ENCODE results near the gene RCN1.
"Not testable (repeated sequence)": the region's sequence is repeated elsewhere in the genome, so short reads cannot be mapped to it uniquely, and the experiment has no call there.

Gene RCN1
- long read RNA-seq, donor 1, transcript RCN1-201 (6 exons, 2,572 nt), result major isoform, 88 of 97 reads
- long read RNA-seq, donor 1, transcript RCN1-207 (5 exons, 2,416 nt), result minor isoform, 5 of 97 reads
- long read RNA-seq, donor 1, partial matches to known transcripts, result 0 of 97 reads
- long read RNA-seq, donor 1, other reads (novel, unspliced or antisense), result 0 of 97 reads
- long read RNA-seq, donor 2, transcript RCN1-201 (6 exons, 2,572 nt), result major isoform, 43 of 45 reads
- long read RNA-seq, donor 2, partial matches to known transcripts, result 0 of 45 reads
- long read RNA-seq, donor 2, other reads (novel, unspliced or antisense), result 0 of 45 reads
- long read RNA-seq, donor 3, transcript RCN1-201 (6 exons, 2,572 nt), result major isoform, 27 of 34 reads
- long read RNA-seq, donor 3, partial matches to known transcripts, result 5 of 34 reads
- long read RNA-seq, donor 3, other reads (novel, unspliced or antisense), result 0 of 34 reads
- long read RNA-seq, donor 4, transcript RCN1-201 (6 exons, 2,572 nt), result major isoform, 49 of 53 reads
- long read RNA-seq, donor 4, partial matches to known transcripts, result 0 of 53 reads
- long read RNA-seq, donor 4, other reads (novel, unspliced or antisense), result 0 of 53 reads
- long read RNA-seq, donor 5, transcript RCN1-201 (6 exons, 2,572 nt), result major isoform, 72 of 79 reads
- long read RNA-seq, donor 5, transcript RCN1-207 (5 exons, 2,416 nt), result minor isoform, 5 of 79 reads
- long read RNA-seq, donor 5, partial matches to known transcripts, result 0 of 79 reads
- long read RNA-seq, donor 5, other reads (novel, unspliced or antisense), result 0 of 79 reads
- long read RNA-seq, donor 6, transcript RCN1-201 (6 exons, 2,572 nt), result major isoform, 75 of 83 reads
- long read RNA-seq, donor 6, partial matches to known transcripts, result 7 of 83 reads
- long read RNA-seq, donor 6, other reads (novel, unspliced or antisense), result 0 of 83 reads
- long read RNA-seq, donor 7, transcript RCN1-201 (6 exons, 2,572 nt), result major isoform, 105 of 111 reads
- long read RNA-seq, donor 7, transcript RCN1-207 (5 exons, 2,416 nt), result minor isoform, 6 of 111 reads
- long read RNA-seq, donor 7, partial matches to known transcripts, result 0 of 111 reads
- long read RNA-seq, donor 7, other reads (novel, unspliced or antisense), result 0 of 111 reads
- long read RNA-seq, donor 8, transcript RCN1-201 (6 exons, 2,572 nt), result major isoform, 71 of 73 reads
- long read RNA-seq, donor 8, partial matches to known transcripts, result 0 of 73 reads
- long read RNA-seq, donor 8, other reads (novel, unspliced or antisense), result 0 of 73 reads

DNA sequence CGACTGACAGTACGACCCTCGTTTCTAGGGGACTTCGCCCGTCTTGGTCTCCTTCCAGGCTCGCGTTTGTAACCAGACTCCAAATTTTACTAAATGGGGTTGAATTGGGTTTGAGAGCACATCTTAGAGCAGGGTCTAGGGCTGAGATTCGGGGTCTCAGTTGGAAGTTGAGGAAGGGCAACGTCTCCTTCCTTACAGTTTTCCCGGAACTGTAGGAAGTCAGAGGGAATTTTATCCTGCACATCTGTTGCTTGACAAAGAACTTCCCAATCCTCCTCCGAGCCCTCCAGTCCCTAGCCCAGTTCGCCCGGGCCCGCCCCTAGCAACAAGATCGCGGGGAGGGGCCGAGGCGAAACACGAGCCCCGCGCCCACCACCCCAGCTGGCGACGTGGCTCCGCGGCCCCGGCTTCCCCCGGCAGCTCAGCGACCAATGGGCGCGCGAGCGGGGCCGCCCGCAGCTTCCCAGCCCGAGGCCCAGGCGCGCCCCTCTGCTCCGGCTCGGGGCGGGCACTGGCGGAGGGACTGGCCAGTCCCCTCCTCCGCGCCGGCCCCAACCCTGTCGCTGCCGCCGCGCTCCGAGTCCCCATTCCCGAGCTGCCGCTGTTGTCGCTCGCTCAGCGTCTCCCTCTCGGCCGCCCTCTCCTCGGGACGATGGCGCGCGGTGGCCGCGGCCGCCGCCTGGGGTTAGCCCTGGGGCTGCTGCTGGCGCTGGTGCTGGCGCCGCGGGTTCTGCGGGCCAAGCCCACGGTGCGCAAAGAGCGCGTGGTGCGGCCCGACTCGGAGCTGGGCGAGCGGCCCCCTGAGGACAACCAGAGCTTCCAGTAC, at the start of gene RCN1:
Gene RCN1 (plus strand): TSS at position 530 of the 826 bp plus-strand sequence. CDS start 123 bp downstream, at position 653.
- peak; percentile 95 for DNase-seq

DNA sequence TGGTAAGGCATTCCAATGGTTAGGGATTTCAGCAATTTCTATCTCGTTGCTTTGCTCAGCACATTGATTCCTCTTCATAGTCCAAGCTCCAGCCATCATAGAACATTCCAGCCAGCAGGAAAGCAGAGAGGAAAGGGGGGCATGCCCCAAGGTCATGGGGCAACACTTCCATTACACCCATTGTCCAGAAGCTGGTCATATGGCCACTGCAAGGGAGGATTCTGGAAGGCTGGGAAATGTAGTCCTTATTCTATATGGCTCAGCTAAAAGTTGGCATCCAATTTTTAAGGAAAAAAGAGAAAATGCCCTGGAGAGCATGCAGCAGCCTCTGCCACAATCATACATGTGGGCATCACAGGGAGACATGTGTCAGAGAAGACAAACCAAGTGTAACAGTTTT, 47.1 kb upstream of the RCN1 start:
- DNase-seq, result no peak

DNA sequence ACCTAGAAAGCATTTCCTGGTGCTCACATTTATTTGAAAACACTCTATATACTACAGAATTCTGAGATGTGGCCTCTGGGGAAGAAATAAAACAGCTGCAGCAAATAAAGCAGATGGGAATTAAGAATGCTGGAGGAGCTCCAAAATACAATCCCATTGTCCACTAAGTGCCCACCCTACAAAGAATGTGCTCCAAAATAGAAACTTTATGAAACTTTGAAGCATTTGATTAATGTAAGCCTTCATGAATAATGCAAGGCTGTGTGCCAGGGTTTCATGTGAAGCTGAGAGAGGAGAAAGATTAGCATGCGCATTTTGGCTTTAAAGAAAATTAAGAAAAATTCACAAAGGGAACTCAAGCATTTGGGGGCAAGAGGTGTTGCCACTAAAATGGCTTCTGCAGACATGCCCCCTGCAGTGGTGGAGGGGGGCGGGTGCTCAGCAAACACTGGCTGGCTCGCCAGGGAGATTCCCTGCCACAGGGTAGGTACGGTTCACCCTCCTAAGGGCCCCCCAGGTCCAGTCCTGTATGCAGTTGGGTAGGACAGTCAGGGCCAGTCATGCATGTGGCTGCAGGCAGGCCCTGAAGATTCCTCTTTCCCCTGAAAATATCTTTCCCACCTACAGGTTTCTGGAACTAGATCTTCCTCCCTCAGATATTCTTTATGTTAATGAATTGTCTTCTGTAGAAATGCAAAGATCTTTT, 46.6 kb upstream of the RCN1 start:
- no peak for DNase-seq

DNA sequence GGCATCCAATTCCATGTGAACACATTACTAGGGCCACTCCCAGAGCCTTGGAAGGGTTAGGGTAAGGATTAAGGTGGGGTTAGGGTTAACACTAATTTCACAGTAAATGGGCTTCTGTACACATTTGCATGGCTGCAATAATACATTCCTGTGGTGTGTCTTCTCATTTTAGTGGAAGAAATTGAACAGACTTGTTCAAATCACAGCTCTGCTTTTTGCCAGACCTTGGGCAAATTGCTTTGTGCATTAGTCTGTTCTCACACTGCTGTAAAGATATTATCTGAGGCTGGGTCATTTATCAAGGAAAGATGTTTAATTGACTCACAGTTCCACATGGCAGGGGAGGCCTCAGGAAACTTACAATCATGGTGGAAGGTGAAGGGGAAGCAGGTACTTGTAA, 45.4 kb upstream of the RCN1 start:
- no peak for DNase-seq

DNA sequence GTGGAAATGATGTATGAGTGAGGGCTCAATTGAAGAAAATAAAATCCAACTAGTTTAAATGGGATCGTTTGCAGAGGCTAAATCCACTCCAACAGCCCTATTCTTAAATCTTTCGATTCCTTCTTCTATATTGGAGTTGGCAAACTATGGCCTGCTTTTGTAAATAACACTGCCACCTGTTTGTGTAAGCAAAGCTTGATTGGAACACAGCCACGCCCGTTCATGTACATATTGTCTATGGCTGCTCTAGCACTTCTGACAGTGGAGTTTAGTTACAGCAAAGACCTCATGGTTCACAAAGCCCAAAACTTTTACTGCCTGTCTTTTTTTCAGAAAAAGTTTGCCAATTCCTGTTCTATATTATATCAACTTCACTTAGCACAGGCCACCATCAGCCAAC, 40.6 kb upstream of the RCN1 start:
- DNase-seq, result no peak

DNA sequence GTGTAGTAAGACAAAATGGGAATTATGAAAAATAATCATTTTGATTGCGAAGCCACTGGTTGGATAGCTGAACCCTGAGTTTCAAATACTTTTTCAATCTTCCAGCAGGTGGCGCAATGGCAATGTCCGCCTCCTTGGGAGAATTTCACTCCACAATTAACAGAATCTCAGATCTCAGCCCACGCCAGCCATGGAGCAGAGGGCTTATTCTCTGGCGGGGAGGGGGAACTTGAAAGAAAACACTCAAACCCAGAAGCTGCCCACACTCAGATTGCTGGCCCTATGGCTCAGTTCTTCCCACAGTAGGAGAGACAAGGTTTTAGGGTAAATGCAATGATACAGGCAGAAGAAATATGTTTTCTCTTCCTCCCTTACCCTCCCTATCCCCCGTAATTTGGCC, 38.7 kb upstream of the RCN1 start:
- peak; percentile 37 for DNase-seq

DNA sequence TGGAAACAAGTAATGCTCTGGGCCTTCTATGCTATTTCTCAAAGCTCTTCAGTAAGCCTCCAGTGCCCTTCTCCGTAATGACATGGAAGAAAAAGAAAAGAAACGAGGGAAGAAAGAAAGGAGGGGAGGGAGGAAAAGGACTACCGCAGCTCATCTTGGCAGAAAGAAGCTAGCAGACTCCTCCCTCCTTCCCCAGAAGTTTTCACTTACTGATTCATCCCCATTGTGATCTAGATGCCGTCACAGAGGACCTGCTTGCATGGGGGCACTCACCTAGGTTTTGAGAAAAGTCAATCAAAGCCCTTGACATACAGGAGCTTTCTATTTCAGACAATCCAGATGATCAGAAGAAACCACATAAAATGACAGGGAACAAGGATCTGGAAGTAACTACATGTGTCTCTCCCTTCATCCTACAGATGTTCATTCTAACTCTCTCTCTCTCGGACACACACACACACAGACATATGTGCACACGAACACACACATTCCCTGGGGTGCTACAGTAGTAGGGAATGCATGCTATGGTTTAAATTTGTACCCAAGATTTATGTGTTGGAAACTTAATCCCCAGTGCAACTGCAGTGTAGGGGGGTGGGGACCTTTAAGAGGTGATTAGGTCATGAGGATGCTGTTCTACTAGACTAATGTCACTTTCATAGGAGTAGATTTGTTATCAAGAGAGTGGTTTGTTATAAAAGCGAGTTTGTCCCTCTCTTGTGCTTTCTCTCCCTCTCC, 37.6 kb upstream of the RCN1 start:
- no peak for DNase-seq

DNA sequence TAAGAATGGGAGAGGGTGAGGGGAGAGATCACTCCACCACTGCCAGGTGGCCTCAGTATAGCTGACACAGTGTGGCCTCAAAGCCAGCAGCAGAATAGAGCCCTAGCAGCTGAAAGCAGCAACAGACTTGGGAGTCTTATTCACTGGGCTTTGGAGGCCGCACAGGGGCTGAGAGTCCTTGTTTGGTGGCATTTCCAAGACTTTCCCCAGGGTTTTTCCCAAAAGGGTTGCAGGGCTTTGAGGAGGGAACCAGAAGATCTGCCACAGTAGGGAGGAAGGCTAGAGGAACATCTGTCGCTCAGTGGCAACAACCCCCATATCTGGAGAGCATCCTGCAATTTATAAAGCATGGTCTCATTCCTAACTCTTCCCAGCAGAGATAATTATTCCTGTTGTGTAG, 35.0 kb upstream of the RCN1 start:
- no peak for DNase-seq

DNA sequence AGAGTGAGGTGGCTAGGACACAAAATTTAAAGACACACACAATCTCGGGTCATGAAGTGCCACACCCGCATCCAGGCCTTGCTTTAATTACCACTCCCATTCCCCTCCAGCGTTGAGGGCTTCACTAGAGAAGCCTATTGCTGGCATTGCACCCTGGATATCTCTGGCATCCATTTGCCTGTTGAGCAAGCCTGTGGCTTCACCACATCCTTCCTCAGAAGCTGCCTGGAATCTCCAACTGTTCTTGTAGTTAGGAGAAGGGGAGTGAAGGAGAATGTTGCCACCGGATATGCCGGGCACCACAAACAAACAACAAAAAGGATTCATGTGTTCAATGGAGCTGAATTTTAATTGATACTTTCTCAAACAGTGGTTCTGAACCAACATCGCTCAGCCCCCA, 34.4 kb upstream of the RCN1 start:
- DNase-seq, result no peak

DNA sequence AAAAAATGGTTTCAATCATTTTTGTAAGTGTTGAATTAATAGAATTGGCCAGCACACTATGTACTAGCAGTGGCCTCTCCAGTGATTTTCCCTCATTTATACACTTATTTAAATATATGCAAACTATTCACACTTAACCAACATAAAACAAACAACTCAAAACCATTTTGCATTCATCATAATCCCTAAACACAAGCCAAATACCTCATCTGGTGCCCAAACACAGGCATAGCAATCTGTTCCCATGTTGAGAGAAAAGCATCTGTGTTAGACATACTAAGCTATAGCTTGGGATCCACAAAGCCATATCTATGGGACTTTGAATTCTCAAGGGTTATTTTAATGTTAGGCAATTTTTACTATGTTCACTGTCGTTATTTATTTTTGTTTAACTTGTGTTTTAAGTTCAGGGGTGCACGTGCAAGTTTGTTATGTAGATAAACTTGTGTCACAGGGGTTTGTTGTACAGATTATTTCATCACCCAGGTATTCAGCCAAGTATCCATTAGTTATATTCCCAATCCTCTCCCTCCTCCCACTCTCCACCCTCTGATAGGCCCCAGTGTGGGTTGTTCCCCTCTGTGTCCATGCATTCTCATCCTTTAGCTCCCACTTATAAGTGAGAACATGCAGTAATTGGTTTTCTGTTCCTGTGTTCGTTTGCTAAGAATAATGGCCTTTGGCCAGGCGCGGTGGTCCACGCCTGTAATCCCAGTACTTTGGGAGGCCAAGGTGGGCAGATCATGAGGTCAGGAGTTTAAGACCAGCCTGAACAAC, 31.0 kb upstream of the RCN1 start:
- no peak for DNase-seq

DNA sequence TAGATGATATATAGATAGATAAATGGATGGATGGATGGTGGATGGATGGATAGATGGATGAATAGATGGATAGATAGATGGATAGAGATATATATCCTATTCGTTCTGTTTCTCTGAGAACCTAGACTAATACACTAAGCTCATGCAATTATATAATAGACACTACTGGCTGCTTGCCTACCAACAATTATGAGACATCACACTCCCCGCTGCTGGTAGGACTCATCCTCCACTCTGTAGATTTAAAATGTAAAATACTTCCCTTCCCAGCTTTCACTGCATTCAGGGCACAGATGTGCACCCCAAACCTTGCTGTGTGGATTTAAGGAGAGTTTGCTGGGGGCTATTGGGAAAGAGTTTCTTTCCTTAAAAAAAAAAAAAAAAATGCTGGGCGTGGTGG, 28.3 kb upstream of the RCN1 start:
- DNase-seq, result no peak

DNA sequence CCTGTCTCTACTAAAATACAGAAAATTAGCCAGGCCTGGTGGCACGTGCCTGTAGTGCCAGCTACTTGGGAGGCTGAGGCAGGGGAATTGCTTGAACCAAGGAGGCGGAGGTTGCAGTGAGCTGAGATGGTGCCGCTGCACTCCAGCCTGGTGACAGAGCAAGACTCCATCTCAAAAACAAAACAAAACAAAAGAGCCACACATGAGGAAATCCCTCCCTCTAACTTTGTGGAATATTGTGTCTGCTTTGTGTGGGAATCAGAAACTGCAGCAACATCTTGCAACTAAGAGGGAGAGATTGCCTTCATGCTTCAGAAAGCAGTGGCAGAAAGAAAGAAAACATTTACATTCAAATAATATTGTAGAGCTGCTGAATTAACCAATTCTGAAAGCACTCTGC, 27.8 kb upstream of the RCN1 start:
- DNase-seq, result not testable (repeated sequence)

DNA sequence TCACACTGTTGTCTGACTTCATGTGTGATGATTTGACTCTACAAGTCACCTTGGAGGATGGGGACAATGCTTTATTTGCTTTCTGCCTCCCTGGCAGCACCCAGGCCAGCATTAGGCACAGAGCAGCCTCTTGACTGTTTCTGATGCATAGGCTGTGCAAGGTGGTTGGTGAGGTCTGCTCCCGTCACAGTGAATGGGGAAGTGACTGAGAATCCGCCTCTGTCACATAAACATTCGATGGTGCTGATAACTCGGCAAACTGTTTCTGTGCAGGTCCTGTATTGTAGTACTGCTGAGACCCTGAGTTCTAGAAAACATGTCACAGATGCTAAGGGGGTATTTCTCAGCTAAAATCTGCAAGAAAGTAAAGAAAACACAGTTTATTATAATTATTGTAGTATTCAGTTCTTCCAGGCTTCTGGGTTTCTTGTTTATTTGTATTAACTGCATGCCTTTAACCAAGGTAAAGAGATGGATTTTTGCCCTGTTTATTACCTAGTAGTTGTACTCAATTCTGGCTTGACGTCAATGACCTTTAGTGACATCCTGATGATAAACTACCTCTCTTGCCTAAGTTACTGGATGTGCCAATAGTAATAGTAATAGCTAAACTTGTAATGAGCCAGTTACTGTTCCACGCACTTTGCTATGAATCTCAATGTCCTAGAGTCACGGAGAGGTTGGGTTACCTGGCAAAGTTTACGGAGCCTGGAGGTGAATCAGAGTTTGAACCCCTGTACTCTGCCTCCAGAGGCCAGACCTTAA, 24.8 kb upstream of the RCN1 start:
- no peak for DNase-seq

DNA sequence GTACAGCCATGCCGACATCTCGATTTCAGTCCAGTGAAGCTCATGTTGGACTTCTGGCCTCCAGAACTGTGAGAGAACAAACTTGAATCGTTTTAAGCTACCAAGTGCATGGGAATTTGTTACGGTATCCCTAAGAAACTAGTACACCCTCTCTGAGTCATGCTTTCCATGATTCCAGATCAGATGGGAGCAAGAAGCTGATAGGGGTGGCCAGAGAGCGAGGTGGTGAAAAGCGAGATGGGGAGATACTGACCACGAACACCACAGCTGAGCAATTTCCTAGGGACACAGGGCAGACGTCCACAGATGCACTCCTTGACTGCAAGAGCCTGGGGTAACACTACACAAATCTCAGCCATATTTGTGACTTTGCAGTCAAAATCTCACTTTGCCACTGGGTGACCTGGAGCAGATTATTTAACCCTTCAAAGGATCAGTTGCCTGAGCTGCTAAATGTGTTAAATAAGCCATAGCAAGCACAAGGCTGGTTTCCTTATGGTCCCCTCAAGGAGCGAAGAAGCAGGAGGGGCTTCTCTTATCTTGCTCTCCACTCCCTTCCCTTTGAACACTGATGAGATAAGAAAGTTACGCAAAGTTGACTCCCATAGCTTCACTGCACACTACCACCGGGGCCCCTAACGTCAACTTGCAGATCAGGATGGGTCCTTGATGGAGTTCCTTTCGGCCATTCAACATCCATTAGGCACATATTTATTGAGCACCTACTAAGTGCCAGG, 22.6 kb upstream of the RCN1 start:
- no peak for DNase-seq

DNA sequence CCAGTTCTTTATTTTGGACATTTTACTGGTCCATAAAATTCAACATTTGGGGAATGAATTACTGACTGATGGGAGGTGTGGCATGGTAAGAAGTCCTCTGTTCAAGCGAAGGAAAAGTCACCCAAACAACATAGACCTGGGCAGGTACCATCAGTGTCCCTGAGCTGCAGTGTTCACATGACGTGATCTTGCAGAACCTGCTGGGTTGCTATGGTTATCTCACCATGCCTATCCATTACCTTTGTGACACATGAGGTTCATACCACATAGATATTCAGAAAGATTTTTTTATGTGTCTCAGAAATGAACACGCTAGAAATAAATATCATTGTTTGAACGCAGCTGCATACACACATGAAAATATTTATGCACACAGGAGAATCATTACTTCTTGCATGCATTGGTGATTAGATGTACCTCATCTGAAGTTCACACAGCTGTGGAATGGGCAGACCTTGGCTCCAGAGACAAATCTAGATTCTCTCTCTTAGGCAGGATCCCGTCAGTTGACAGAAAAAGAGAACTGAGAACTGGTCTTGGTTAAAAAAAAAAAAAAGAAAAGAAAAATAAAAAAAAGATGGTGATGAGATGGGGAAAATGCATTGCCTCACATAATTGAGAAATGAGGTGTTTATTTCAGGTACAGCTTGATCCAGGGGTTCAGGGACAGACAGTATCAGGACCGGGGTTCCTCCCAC, 21.4 kb upstream of the RCN1 start:
- no peak for DNase-seq

DNA sequence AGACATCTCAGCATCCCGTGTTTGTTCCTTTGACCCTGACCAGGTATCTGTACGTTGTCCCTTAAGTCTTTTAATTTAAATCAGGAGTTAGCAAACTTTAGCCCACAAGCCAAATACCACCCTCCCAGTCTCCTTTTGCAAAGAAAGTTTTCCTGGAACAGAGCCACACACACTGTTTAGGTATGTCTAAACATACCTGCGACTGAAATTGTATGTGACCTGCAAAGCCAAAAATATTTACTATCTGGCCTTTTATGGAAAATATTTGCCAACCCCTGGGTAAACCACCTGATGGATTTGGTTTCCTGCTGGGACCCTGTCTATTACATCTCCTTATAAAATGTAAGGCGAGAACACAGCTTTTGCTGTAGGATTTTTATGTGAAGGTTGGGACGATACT, 20.2 kb upstream of the RCN1 start:
- no peak for DNase-seq

DNA sequence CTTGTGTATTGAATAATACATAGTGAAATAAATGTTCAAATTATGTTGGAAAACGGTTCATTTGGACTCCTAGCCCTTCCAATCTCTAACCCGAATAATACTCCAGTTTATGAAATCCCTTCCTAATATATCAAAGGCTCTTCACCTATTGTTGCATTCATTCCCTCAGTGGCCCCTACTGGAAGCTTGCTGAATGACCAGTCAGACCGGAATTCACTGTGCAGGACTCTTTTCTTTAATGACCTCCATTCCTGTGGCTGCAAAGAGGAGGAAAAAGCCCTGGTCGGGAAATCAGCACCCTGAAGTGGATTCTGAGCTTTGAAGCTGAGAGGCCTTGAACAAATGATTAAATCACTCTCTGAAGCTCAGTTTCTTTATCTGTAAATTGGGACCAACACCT, 19.1 kb upstream of the RCN1 start:
- no peak for DNase-seq
